Tongue (tissue), 2 donors: Measurements from ENCODE around the gene HS3ST3B1. TPM values are rescaled to one million over a fixed set of nuclear protein-coding genes. Genes with fewer than 3 reads are reported as not detected.

Experiments
- DNase-seq: peaks from one replicate; pipeline ENCODE4 v3.0.0-alpha.2; 2015
- total RNA-seq: library from RNA; depleted of rRNA; stranded (reverse); fragments of >200 nt; gene quantifications from one replicate; pipeline ENCODE4 v1.2.3, GENCODE V29; 2014

Gene HS3ST3B1
- 2.3 TPM for total RNA-seq

- DNase-seq: peak; percentile 100
These were observed at the start of gene HS3ST3B1 for GRCh38 chr17:14300575-14301278. TSS of gene HS3ST3B1 (plus strand) at chr17:14301081. CDS start at chr17:14301519, 438 bp downstream.

GRCh38 chr17:14261406-14261805, 39.5 kb upstream of the HS3ST3B1 start:
- no peak for DNase-seq

GRCh38 chr17:14268264-14268663, 32.6 kb upstream of the HS3ST3B1 start:
- no peak for DNase-seq

- no peak for DNase-seq
These were observed 31.4 kb upstream of the HS3ST3B1 start for GRCh38 chr17:14269473-14269872.

GRCh38 chr17:14270508-14270907, 30.4 kb upstream of the HS3ST3B1 start:
- DNase-seq: no peak

- DNase-seq: no peak
These were observed 24.2 kb upstream of the HS3ST3B1 start for GRCh38 chr17:14276535-14277250.

- DNase-seq: no peak
These were observed 19.4 kb upstream of the HS3ST3B1 start for GRCh38 chr17:14281530-14281929.

GRCh38 chr17:14282726-14283125, 18.2 kb upstream of the HS3ST3B1 start:
- no peak for DNase-seq

GRCh38 chr17:14289162-14289561, 11.7 kb upstream of the HS3ST3B1 start:
- no peak for DNase-seq

- DNase-seq: no peak
These were observed 6.0 kb upstream of the HS3ST3B1 start for GRCh38 chr17:14294876-14295275.

GRCh38 chr17:14295676-14296075, 5.2 kb upstream of the HS3ST3B1 start:
- DNase-seq: no peak

GRCh38 chr17:14296166-14296910, 4.5 kb upstream of the HS3ST3B1 start:
- no peak for DNase-seq

- DNase-seq: peak; percentile 70
These were observed 3.6 kb upstream of the HS3ST3B1 start for GRCh38 chr17:14297161-14297851.

- DNase-seq: no peak
These were observed 2.5 kb upstream of the HS3ST3B1 start for GRCh38 chr17:14298221-14298946.

- peak; percentile 20 for DNase-seq
These were observed 2.0 kb upstream of the HS3ST3B1 start for GRCh38 chr17:14298947-14299279.

- peak; percentile 48 for DNase-seq
These were observed 1.4 kb upstream of the HS3ST3B1 start for GRCh38 chr17:14299280-14300141.

- DNase-seq: no peak
These were observed 604 bp downstream of the HS3ST3B1 start for GRCh38 chr17:14301279-14302090.

- peak; percentile 49 for DNase-seq
These were observed 1.2 kb downstream of the HS3ST3B1 start for GRCh38 chr17:14302091-14302430.

GRCh38 chr17:14302431-14303099, 1.7 kb downstream of the HS3ST3B1 start:
- peak; percentile 91 for DNase-seq
